ENCODE results near the gene CRMP1.

Gene CRMP1

DNA sequence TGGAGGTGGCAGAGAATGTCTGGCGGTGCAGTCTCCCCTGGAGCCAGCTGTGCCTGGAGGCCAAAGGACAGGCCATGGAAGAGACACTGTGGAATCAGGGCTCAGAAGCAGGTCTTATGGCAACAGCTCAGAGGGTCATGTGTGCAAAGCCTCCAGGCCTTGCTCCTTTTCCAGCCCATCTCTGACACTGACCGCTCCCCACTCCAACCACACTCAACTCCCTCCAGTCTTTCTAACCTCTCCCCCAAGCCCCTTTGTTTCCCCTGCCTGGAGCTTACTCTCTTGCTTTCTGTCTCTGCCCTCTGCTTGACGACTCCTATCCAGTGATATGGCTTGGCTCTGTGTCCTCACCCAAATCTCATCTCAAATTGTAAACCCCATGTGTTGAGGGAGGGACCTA, 34.2 kb upstream of the CRMP1 start:
- TF ChIP-seq SP1 (IDR thresholded peaks at IDR 0.05) (no peak), TARDBP (IDR thresholded peaks at IDR 0.05) (no peak), FOXK2 (IDR thresholded peaks at IDR 0.05) (no peak), ZNF384 (IDR thresholded peaks at IDR 0.05) (no peak)

GRCh38 chr4:5926598-5926997, 33.7 kb upstream of the CRMP1 start:
- no peak for DNase-seq (ENCODE audit: extremely low spot score)
- ChIA-PET CTCF (no interaction called here), POLR2A (no interaction called here)
- no peak for TF ChIP-seq ZNF384 (IDR thresholded peaks at IDR 0.05)
- TF ChIP-seq HDGF (IDR thresholded peaks at IDR 0.05; ENCODE audit: borderline replicate concordance): no peak
- no peak for TF ChIP-seq ELF4 (IDR thresholded peaks at IDR 0.05)
- TF ChIP-seq PKNOX1 (IDR thresholded peaks at IDR 0.05): no peak
- TF ChIP-seq L3MBTL2 (conservative IDR thresholded peaks at IDR 0.05): no peak

More for the DNA sequence above, 34.2 kb upstream of the CRMP1 start:
- ChIA-PET POLR2A (no interaction called here), CTCF (no interaction called here)
- DNase-seq (ENCODE audit: extremely low spot score): no peak

- ChIA-PET POLR2A (no interaction called here), CTCF (no interaction called here)
- DNase-seq (ENCODE audit: extremely low spot score): no peak
- TF ChIP-seq L3MBTL2 (conservative IDR thresholded peaks at IDR 0.05) (no peak), FOXA1 (IDR thresholded peaks at IDR 0.05) (no peak), ARNT (IDR thresholded peaks at IDR 0.05) (no peak), ZNF384 (IDR thresholded peaks at IDR 0.05) (no peak), SP1 (IDR thresholded peaks at IDR 0.05) (no peak), CTBP1 (IDR thresholded peaks at IDR 0.05; ENCODE audit: borderline replicate concordance) (no peak), HDGF (IDR thresholded peaks at IDR 0.05; ENCODE audit: borderline replicate concordance) (no peak), LEF1 (IDR thresholded peaks at IDR 0.05; ENCODE audit: borderline replicate concordance) (no peak), NFRKB (IDR thresholded peaks at IDR 0.05) (no peak), TARDBP (IDR thresholded peaks at IDR 0.05) (no peak)
These were observed 32.7 kb upstream of the CRMP1 start for GRCh38 chr4:5925419-5926200.

DNA sequence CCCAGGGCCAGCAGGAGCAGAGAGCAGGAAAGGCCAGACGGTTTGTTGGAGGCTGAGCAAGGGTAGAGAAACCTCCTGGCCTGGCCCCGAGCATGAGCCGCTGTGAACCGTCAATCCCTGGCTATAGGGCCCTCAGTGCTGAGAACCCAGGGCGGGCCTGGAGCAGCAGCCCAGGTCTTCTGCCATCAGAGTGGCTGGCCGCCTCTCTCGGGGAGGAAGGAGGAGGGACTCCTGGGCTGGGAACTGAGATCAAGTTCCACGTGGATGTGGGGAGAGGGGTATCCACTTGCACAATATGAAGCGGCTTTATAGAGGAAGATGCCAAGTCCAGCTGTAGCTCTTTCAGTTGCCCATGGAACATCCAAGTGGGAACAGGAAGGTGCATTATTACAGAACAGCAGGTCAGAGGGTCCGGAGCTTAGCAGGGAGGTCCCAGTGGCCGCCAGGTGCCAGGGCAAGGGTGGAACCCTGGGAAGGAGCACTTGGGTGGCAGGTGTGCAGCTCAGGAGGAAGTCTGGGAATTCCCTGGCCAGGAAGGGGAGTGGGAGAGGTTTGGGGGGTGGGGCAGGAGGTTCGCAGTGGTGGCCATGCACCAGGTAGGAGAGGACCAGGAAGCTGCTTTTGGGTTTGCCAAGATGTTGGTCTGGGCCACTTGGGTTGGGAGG, 31.7 kb upstream of the CRMP1 start:
- TF ChIP-seq TARDBP (IDR thresholded peaks at IDR 0.05): no peak
- TF ChIP-seq FOXM1 (IDR thresholded peaks at IDR 0.05; ENCODE audit: borderline replicate concordance): no peak
- CTCF ChIA-PET: no interaction called here
- DNase-seq (ENCODE audit: extremely low spot score): no peak
- POLR2A ChIA-PET: no interaction called here

GRCh38 chr4:5923376-5923775, 30.5 kb upstream of the CRMP1 start:
- DNase-seq (ENCODE audit: extremely low spot score): no peak
- POLR2A ChIA-PET: no interaction called here
- TF ChIP-seq ARNT (IDR thresholded peaks at IDR 0.05): no peak
- no peak for TF ChIP-seq L3MBTL2 (conservative IDR thresholded peaks at IDR 0.05)
- no peak for TF ChIP-seq TARDBP (IDR thresholded peaks at IDR 0.05)
- CTCF ChIA-PET: no interaction called here

DNA sequence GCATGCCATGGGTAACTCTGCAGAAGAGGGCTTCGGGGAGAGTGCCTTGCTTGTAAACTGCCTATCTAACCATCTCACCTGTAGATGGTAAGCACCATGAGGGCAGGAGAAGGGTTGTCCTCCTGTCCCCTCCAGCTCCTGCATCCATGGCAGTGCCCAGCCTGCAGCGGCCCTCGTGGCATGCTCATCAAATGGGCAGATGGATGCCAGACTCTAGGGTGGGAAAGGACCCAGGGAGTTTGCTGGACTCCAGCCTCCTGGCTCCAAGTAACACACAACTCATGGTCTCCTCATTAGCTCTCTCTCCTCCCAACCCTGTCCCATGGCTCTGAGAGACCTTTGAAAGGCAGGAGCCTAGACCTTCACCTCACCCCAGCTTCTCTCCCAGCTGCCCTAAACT, 29.7 kb upstream of the CRMP1 start:
- ChIA-PET POLR2A (no interaction called here), CTCF (no interaction called here)
- no peak for DNase-seq (ENCODE audit: extremely low spot score)
- TF ChIP-seq CTBP1 (IDR thresholded peaks at IDR 0.05; ENCODE audit: borderline replicate concordance): no peak
- TF ChIP-seq FOXK2 (IDR thresholded peaks at IDR 0.05): no peak
- TF ChIP-seq SP1 (IDR thresholded peaks at IDR 0.05): no peak
- no peak for TF ChIP-seq SUZ12 (IDR thresholded peaks at IDR 0.05)
- no peak for TF ChIP-seq HDGF (IDR thresholded peaks at IDR 0.05; ENCODE audit: borderline replicate concordance)
- TF ChIP-seq FOXA1 (IDR thresholded peaks at IDR 0.05): no peak
- no peak for TF ChIP-seq LEF1 (IDR thresholded peaks at IDR 0.05; ENCODE audit: borderline replicate concordance)
- no peak for TF ChIP-seq FOXM1 (IDR thresholded peaks at IDR 0.05; ENCODE audit: borderline replicate concordance)
- TF ChIP-seq ELF4 (IDR thresholded peaks at IDR 0.05): no peak
- no peak for TF ChIP-seq PKNOX1 (IDR thresholded peaks at IDR 0.05)
- TF ChIP-seq NFRKB (IDR thresholded peaks at IDR 0.05): no peak
- TF ChIP-seq ZNF384 (IDR thresholded peaks at IDR 0.05): no peak
- no peak for TF ChIP-seq BHLHE40 (IDR thresholded peaks at IDR 0.05; ENCODE audit: borderline replicate concordance)
- TF ChIP-seq L3MBTL2 (conservative IDR thresholded peaks at IDR 0.05): no peak

GRCh38 chr4:5921981-5922380, 29.1 kb upstream of the CRMP1 start:
- CTCF ChIA-PET: no interaction called here
- POLR2A ChIA-PET: no interaction called here
- no peak for DNase-seq (ENCODE audit: extremely low spot score)

More at GRCh38 chr4:5921981-5922380, 29.1 kb upstream of the CRMP1 start:
- TF ChIP-seq SP1 (IDR thresholded peaks at IDR 0.05) (no peak), CTBP1 (IDR thresholded peaks at IDR 0.05; ENCODE audit: borderline replicate concordance) (no peak), FOXA1 (IDR thresholded peaks at IDR 0.05) (no peak), PKNOX1 (IDR thresholded peaks at IDR 0.05) (no peak), L3MBTL2 (conservative IDR thresholded peaks at IDR 0.05) (no peak), ARNT (IDR thresholded peaks at IDR 0.05) (no peak), ZNF384 (IDR thresholded peaks at IDR 0.05) (no peak), BHLHE40 (IDR thresholded peaks at IDR 0.05; ENCODE audit: borderline replicate concordance) (no peak), SUZ12 (IDR thresholded peaks at IDR 0.05) (no peak), TARDBP (IDR thresholded peaks at IDR 0.05) (no peak), FOXK2 (IDR thresholded peaks at IDR 0.05) (no peak), NFRKB (IDR thresholded peaks at IDR 0.05) (no peak), FOXM1 (IDR thresholded peaks at IDR 0.05; ENCODE audit: borderline replicate concordance) (no peak), ELF4 (IDR thresholded peaks at IDR 0.05) (no peak), HDGF (IDR thresholded peaks at IDR 0.05; ENCODE audit: borderline replicate concordance) (no peak), LEF1 (IDR thresholded peaks at IDR 0.05; ENCODE audit: borderline replicate concordance) (no peak)

All from HEK293T (cell line).